GM12872 (cell line): ENCODE results near the gene KNSTRN.

Experiments
- TF ChIP-seq, protein P1 (sequence below): IDR thresholded peaks from 3 replicates; pipeline ENCODE4 v1.5.1; 2011; ENCODE audit warnings: low read depth, mild to moderate bottlenecking, low read length, moderate library complexity; ENCODE audit not compliant: insufficient read depth

KNSTRN gene

DNA sequence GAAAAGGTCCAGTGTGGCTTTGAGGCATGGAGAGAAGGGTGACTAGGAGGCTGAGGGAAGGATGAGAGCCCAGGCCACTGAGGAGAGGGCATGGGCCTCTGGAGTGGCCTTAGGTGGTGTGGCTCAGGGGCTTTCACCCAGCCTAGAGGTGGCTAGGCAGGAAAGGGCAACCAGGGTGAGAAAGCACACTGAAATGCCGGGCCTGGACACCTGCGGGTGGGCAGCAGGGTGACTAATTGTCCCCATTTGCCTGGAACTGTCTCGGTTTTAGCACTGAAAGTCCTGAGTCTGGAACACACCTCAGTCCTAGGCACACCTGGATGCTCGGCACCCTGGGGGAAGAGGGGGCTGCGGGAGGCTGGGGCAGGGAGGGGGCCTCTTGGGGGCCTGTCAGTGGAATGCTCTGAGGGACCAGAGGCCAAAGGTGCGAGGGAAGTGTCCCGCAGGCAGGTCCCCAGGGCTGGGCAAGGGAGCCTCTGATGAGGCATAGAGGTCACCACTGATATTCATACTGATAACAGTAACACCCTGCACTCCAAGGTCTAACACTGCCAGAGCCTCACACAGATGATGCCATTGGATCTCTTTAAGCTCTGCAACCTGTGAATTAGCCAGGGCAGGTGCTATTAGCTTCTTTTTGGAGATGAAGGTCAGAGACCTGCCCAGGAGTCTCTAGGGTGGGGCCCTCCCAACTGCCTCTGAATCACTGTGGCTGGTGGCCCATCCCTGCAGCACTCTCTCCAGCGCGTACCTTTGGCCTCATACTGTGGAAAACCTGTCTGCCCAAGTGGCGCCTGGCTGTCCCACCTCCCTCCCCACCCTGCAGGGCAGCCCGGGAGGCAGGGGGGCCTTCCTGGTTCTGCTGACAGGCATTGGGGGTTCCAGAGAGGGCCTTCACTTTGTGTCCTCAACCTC, 34.7 kb upstream of the KNSTRN start:
- TF ChIP-seq, protein P1, sequence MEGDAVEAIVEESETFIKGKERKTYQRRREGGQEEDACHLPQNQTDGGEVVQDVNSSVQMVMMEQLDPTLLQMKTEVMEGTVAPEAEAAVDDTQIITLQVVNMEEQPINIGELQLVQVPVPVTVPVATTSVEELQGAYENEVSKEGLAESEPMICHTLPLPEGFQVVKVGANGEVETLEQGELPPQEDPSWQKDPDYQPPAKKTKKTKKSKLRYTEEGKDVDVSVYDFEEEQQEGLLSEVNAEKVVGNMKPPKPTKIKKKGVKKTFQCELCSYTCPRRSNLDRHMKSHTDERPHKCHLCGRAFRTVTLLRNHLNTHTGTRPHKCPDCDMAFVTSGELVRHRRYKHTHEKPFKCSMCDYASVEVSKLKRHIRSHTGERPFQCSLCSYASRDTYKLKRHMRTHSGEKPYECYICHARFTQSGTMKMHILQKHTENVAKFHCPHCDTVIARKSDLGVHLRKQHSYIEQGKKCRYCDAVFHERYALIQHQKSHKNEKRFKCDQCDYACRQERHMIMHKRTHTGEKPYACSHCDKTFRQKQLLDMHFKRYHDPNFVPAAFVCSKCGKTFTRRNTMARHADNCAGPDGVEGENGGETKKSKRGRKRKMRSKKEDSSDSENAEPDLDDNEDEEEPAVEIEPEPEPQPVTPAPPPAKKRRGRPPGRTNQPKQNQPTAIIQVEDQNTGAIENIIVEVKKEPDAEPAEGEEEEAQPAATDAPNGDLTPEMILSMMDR, result no peak

DNA sequence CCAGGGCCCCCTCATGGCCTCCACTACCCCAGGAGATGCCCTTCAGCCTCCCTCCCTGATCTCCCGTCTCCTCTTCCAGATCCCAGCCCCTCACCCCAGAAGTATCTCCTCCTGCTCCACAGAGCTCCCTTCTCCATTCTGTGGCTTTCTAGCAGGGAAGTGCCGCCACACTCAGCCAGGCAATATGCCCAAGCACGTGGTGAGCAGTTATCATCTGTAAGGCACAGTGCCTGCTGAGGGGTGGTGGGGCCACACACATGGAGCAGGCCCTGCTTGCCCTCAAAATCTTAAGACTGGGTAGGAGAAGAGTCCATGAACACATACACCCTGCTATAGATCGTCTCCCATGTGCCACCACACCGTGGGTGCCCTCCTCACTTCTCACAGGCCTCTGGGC, 34.0 kb upstream of the KNSTRN start:
- TF ChIP-seq, protein P1, result no peak

DNA sequence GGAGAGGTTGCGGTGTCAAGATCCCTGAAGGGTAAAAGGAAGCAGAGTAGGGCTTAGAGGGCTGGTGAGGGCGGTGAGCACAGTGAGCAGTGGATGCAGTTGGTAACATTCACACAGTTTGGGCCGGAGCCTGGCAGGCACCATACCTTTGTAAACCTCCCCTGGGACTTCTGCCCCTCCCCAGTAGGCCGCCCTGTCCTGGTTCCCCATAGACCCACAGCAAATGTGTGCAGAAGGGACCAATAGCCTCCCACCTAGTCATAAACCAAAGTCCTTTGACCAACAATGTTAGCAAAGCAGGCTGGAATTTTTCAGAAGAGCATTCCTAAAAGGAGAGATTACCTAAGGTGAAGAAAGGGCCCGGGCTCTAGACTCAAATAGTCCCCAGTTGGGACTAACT, 33.4 kb upstream of the KNSTRN start:
- TF ChIP-seq, protein P1, result no peak

DNA sequence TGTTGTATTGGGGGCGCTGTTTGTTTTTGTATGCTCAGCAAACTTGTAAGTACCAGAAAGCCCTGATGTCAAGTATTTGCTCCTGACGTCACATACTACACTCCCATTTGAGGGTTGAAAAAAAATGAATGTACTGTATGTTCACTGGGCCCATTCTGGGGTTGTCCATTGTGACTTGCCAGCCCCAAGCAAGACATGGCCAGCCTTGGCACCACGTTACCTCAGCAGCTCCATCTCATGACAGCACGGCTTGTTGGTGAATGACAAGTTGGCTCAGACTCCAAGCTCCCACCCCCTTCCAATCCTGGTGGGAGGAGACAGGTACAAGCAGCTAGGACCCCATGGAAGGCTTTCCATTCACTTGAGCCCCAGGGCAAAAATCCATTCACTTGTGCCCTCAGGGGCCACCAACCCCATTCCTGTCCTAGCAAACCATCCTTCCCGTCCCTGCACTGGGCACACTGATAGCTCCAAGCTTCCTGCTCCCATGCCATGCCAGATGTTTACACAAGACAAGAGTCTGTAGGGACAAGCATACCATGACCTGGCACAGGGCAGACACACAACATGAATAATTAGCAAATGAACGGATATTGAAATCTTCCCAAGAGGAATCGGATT, 30.1 kb upstream of the KNSTRN start:
- TF ChIP-seq, protein P1, result no peak

DNA sequence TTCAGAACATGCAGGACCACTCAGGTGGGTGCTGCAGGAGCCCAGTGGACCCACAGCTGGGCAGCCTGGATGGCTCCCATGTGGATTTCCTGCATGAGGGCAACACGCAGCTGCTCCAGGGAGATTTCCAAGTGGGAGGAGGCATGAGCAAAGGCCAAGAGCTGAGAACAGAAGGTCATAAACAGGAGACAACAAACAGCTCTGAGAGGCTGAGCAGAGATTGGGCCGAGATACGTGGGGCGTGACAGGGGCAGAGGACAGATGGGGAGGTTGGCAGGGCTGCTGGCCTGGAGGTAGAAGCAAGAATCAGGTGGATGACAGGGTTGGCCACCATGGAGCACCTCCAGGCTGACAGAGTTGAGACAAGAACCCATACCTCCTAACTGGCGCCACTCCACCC, 28.8 kb upstream of the KNSTRN start:
- TF ChIP-seq, protein P1, result no peak

DNA sequence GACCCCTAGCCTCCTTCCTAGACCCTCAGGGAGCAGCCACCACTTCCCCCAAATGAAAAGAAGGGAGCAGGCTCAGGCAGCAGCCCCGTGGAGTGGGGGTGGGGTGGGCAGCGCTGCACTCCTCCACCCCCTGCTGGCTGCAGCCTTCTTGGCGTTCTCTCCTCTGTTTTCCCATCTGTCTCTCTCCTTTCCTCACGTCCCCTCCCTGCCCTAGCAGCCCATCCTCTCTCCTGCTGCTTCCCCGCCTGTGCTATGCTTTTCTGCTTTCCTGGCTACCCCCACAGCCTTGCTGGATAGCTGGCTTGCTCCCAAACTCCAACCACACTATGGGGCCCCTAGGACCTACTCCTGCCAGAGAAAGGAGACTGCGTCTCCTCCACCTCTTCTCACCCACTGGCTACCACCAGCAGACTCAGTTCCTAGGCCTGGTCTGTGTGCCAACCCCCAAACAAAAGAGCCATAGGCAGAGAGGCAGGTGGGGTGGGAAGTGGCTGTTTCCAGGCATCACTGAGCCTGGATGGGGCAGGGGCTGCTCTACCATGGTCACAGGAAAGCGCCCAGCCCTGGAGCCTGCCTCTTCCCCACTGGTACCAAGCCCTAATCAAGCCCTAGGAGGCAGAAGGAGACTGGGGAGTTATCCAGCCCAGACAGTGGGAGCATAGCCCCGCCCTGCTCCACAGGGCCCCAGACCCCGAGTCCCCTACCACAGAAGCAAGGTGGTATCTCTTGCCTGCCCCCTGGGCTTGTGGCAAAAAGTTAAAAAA, 27.9 kb upstream of the KNSTRN start:
- TF ChIP-seq, protein P1, result peak; percentile 49; the same call in 2 of the 3 replicates
